DOHH2 (cell line): ENCODE data around the gene ZFP62.

Experiments used
- H3F3A ChIP-seq: fragments of 200-600 bp; sonication (generic), shearing (Covaris generic); 2 replicates; pipeline ENCODE4 v1.6.0; 2016; ENCODE audit warnings: antibody characterized with exemption, mild to moderate bottlenecking; ENCODE audit not compliant: control insufficient read depth, insufficient read depth
- H3K27ac ChIP-seq: fragments of 200-600 bp; sonication (generic); 2 replicates; pipeline ENCODE4 v1.5.1; 2014; ENCODE audit warnings: low read depth, mild to moderate bottlenecking, low read length, moderate library complexity
- H3K27me3 ChIP-seq: fragments of 200-600 bp; sonication (generic); 2 replicates; pipeline ENCODE4 v1.6.1; 2014; ENCODE audit warnings: mild to moderate bottlenecking, low read length, mixed read lengths; ENCODE audit not compliant: control insufficient read depth
- H3K36me3 ChIP-seq: fragments of 200-600 bp; sonication (generic); 2 replicates; pipeline ENCODE4 v1.6.1; 2014; ENCODE audit warnings: mild to moderate bottlenecking, low read length, moderate library complexity, mixed read lengths; ENCODE audit not compliant: control insufficient read depth
- H3K4me1 ChIP-seq: fragments of 200-600 bp; sonication (generic); 2 replicates; pipeline ENCODE4 v1.6.1; 2014; ENCODE audit warnings: mild to moderate bottlenecking, low read length, mixed read lengths; ENCODE audit not compliant: control insufficient read depth
- H3K4me2 ChIP-seq: fragments of 200-600 bp; sonication (generic); 2 replicates; pipeline ENCODE4 v1.6.0; 2014; ENCODE audit warnings: mild to moderate bottlenecking, low read length, moderate library complexity
- H3K4me3 ChIP-seq: fragments of 200-600 bp; sonication (generic); 2 replicates; pipeline ENCODE4 v1.5.1; 2014; ENCODE audit warnings: mild to moderate bottlenecking, low read length, mixed read lengths
- H3K79me2 ChIP-seq: fragments of 200-600 bp; sonication (generic); 2 replicates; pipeline ENCODE4 v1.6.1; 2014; ENCODE audit warnings: mild to moderate bottlenecking, low read length, mixed read lengths; ENCODE audit not compliant: control insufficient read depth
- H3K9me2 ChIP-seq: fragments of 200-600 bp; sonication (generic); replicated peaks from 2 replicates; pipeline ENCODE4 v1.6.1; 2014; ENCODE audit warnings: mild to moderate bottlenecking, low read length, mixed read lengths; ENCODE audit not compliant: control insufficient read depth
- H3K9me3 ChIP-seq: fragments of 200-600 bp; sonication (generic); 2 replicates; pipeline ENCODE4 v1.6.1; 2014; ENCODE audit warnings: antibody characterized with exemption, low read length, mixed read lengths; ENCODE audit not compliant: control insufficient read depth, insufficient read depth
- H4K20me1 ChIP-seq: fragments of 200-600 bp; sonication (generic); 2 replicates; pipeline ENCODE4 v1.6.0; 2014; ENCODE audit warnings: low read depth, mild to moderate bottlenecking, antibody characterized with exemption, low read length, moderate library complexity; ENCODE audit not compliant: control insufficient read depth, insufficient read depth
- EZH2phosphoT487 ChIP-seq: fragments of 200-600 bp; sonication (generic); IDR thresholded peaks from 2 replicates; pipeline ENCODE4 v1.6.1; 2017; ENCODE audit warnings: borderline replicate concordance, mild to moderate bottlenecking, antibody characterized with exemption, low read length, moderate library complexity, mixed read lengths
- TF ChIP-seq, protein P1 (sequence below): fragments of 200-600 bp; sonication (generic); IDR thresholded peaks from one replicate; pipeline ENCODE4 v1.5.1; 2014; ENCODE audit warnings: antibody characterized with exemption, mild to moderate bottlenecking, low read depth, low read length; ENCODE audit not compliant: poor library complexity, severe bottlenecking

The ZFP62 gene

GRCh38 chr5:180839935-180840334 is 21.1 kb downstream of the ZFP62 start:
- no peak overlapping the region for H3K27ac ChIP-seq
- H3K4me3 ChIP-seq = no peak overlapping the region
- no peaks in the 10 kb centered on the region for H3K9me3 ChIP-seq
- peaks cover 30% of the 10 kb centered on the region for H3K36me3 ChIP-seq
- no peaks in the 10 kb centered on the region for H3K79me2 ChIP-seq
- H3F3A ChIP-seq = 0 out of 2 replicates have a peak, but pooled peaks cover 2% of the 10 kb centered on the region
- H3K4me2 ChIP-seq = no peak overlapping the region
- H3K9me2 ChIP-seq = no peaks in the 10 kb centered on the region
- H3K27me3 ChIP-seq = no peaks in the 10 kb centered on the region
- no peak for TF ChIP-seq EZH2phosphoT487
- TF ChIP-seq, protein P1, sequence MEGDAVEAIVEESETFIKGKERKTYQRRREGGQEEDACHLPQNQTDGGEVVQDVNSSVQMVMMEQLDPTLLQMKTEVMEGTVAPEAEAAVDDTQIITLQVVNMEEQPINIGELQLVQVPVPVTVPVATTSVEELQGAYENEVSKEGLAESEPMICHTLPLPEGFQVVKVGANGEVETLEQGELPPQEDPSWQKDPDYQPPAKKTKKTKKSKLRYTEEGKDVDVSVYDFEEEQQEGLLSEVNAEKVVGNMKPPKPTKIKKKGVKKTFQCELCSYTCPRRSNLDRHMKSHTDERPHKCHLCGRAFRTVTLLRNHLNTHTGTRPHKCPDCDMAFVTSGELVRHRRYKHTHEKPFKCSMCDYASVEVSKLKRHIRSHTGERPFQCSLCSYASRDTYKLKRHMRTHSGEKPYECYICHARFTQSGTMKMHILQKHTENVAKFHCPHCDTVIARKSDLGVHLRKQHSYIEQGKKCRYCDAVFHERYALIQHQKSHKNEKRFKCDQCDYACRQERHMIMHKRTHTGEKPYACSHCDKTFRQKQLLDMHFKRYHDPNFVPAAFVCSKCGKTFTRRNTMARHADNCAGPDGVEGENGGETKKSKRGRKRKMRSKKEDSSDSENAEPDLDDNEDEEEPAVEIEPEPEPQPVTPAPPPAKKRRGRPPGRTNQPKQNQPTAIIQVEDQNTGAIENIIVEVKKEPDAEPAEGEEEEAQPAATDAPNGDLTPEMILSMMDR = no peak
- no peaks in the 10 kb centered on the region for H3K4me1 ChIP-seq
- no peaks in the 10 kb centered on the region for H4K20me1 ChIP-seq

- Histone ChIP-seq H3F3A (0 out of 2 replicates have a peak, but pooled peaks cover 2% of the 10 kb centered on the region), H3K27me3 (no peaks in the 10 kb centered on the region), H4K20me1 (no peaks in the 10 kb centered on the region), H3K36me3 (peaks cover 37% of the 10 kb centered on the region), H3K4me1 (no peaks in the 10 kb centered on the region), H3K27ac (no peak overlapping the region), H3K4me2 (no peak overlapping the region), H3K9me2 (no peaks in the 10 kb centered on the region), H3K79me2 (peaks cover 6% of the 10 kb centered on the region), H3K4me3 (no peak overlapping the region), H3K9me3 (no peaks in the 10 kb centered on the region)
- TF ChIP-seq, protein P1 = no peak
- no peak for TF ChIP-seq EZH2phosphoT487
These were observed 21.8 kb downstream of the ZFP62 start for GRCh38 chr5:180839227-180839626.

DNA sequence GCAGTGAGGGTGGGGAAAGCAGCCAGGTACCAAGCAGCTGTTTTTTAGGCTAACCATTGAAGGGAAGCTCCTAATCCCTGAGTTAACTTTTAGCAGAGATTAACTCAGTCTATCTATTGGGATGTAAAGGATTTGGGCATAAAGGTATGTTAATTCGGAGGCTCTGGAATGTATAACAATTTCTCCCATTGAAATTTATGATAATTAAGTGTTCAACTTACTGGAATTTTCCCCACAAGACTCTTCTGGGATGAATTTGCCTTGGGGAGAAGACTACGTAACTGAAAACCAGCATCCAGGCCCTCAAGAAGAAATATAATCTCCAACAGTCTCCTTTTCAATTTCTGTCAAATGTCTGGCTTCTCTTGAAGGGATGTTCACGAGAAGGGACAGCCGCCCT is 23.6 kb downstream of the ZFP62 start:
- Histone ChIP-seq H3K9me2 (no peaks in the 10 kb centered on the region), H3K4me1 (peaks cover 11% of the 10 kb centered on the region), H3K36me3 (peaks cover 41% of the 10 kb centered on the region), H3F3A (peaks cover 3% of the 10 kb centered on the region), H3K27me3 (no peaks in the 10 kb centered on the region), H3K4me2 (no peak overlapping the region), H4K20me1 (no peaks in the 10 kb centered on the region), H3K9me3 (no peaks in the 10 kb centered on the region), H3K4me3 (no peak overlapping the region), H3K79me2 (peaks cover 22% of the 10 kb centered on the region), H3K27ac (no peak overlapping the region)
- TF ChIP-seq, protein P1 = no peak
- TF ChIP-seq EZH2phosphoT487 = no peak
